SK-N-SH (cell line): ENCODE results near the gene CAMK1. TPM values are rescaled to one million over a fixed set of nuclear protein-coding genes. Genes with fewer than 3 reads are reported as not detected.
A peak's percentile ranks its signal among the peaks of the same experiment; 100 is the strongest.

Experiments used
- CTCF ChIA-PET: fragments of 300-600, 350-600 bp; formaldehyde crosslinking; extraction: SDS; loops from one replicate; lab custom pipeline; 2021; lab: Yijun Ruan, JAX
- POLR2A ChIA-PET: fragments of 350-600 bp; sonication (Branson Sonifier 250); formaldehyde crosslinking; extraction: SDS; loops from one replicate; lab custom pipeline; 2020; ENCODE audit warnings: antibody characterized with exemption, inconsistent platforms; lab: Yijun Ruan, JAX
- DNase-seq: peaks from one replicate; pipeline ENCODE4 v3.0.0; 2012
- H2AFZ ChIP-seq: fragments of 200-600 bp; sonication (generic); 2 replicates; pipeline ENCODE4 v1.8.1; 2016; ENCODE audit warnings: antibody characterized with exemption, mild to moderate bottlenecking, low read depth
- H3F3A ChIP-seq: fragments of 200-600 bp; sonication (generic); replicated peaks from 2 replicates; pipeline ENCODE3; 2016; ENCODE audit warnings: antibody characterized with exemption, mild to moderate bottlenecking; ENCODE audit not compliant: insufficient read depth
- H3K27ac ChIP-seq, 2 experiments: fragments of 200-500 bp in 1 of 2; fragments of 200-600 bp in 1 of 2; sonication (Bioruptor generic) in 1 of 2; sonication (generic), shearing (Covaris generic) in 1 of 2; 2 replicates each; pipeline versions ENCODE4 v1.5.1 to v1.6.1; 2014 to 2016; ENCODE audit warnings: low read depth in 2 of 2, inconsistent platforms in 1 of 2, low read length in 1 of 2, mild to moderate bottlenecking in 1 of 2, mixed read lengths in 1 of 2
- H3K27me3 ChIP-seq: fragments of 200-600 bp; sonication (generic), shearing (Covaris generic); 2 replicates; pipeline ENCODE4 v1.6.1; 2016; ENCODE audit warnings: mixed run types; ENCODE audit not compliant: insufficient read depth
- H3K36me3 ChIP-seq, 2 experiments: fragments of 200-500 bp in 1 of 2; fragments of 200-600 bp in 1 of 2; sonication (Bioruptor generic) in 1 of 2; sonication (generic) in 1 of 2; replicated peaks in 1 of 2; 2 replicates each; pipeline versions ENCODE3 to v1.5.1; 2014 to 2016; ENCODE audit warnings: low read length in 1 of 2, mild to moderate bottlenecking in 1 of 2; ENCODE audit not compliant: insufficient read depth in 2 of 2, control insufficient read depth in 1 of 2
- H3K4me1 ChIP-seq, 2 experiments: fragments of 200-500 bp in 1 of 2; fragments of 200-600 bp in 1 of 2; sonication (Bioruptor generic) in 1 of 2; sonication (generic), shearing (Covaris generic) in 1 of 2; 2 replicates each; pipeline versions ENCODE4 v1.5.1 to v1.6.1; 2014 to 2016; ENCODE audit warnings: low read depth in 1 of 2, low read length in 1 of 2, mixed run types in 1 of 2; ENCODE audit not compliant: insufficient read depth in 2 of 2, control insufficient read depth in 1 of 2
- H3K4me2 ChIP-seq: fragments of 200-600 bp; sonication (generic), shearing (Covaris generic); 2 replicates; pipeline ENCODE4 v1.6.1; 2017; ENCODE audit warnings: mixed run types
- H3K4me3 ChIP-seq, 2 experiments: fragments of 200-500 bp in 1 of 2; fragments of 200-600 bp in 1 of 2; sonication (Bioruptor generic) in 1 of 2; sonication (generic), shearing (Covaris generic) in 1 of 2; 2 replicates each; pipeline versions ENCODE4 v1.5.1 to v1.8.1; 2014 to 2016; ENCODE audit warnings: low read depth in 2 of 2, inconsistent platforms in 1 of 2, low read length in 1 of 2, mild to moderate bottlenecking in 1 of 2, mixed read lengths in 1 of 2, moderate library complexity in 1 of 2
- H3K79me2 ChIP-seq: fragments of 200-600 bp; sonication (generic); 2 replicates; pipeline ENCODE4 v1.8.1; 2017; ENCODE audit warnings: mild to moderate bottlenecking; ENCODE audit not compliant: insufficient read depth
- H3K9ac ChIP-seq: fragments of 200-600 bp; sonication (generic); 2 replicates; pipeline ENCODE4 v1.6.1; 2017; ENCODE audit warnings: mixed run types
- H3K9me2 ChIP-seq: fragments of 200-600 bp; sonication (generic); 2 replicates; pipeline ENCODE4 v1.6.1; 2017; ENCODE audit warnings: mixed run types
- H3K9me3 ChIP-seq: fragments of 200-600 bp; sonication (generic); 2 replicates; pipeline ENCODE4 v1.6.1; 2017; ENCODE audit warnings: mixed run types, mild to moderate bottlenecking, moderate library complexity
- H4K20me1 ChIP-seq: fragments of 200-600 bp; sonication (generic); 2 replicates; pipeline ENCODE4 v1.6.1; 2017; ENCODE audit warnings: mild to moderate bottlenecking, mixed run types; ENCODE audit not compliant: insufficient read depth
- ELF1 ChIP-seq: IDR thresholded peaks from 2 replicates; pipeline ENCODE4 v1.4.0; 2012
- IRF3 ChIP-seq: fragments of 150-350 bp; IDR thresholded peaks from 2 replicates; pipeline ENCODE4 v1.6.1; 2016; ENCODE audit warnings: mild to moderate bottlenecking, low read depth, low read length
- JUND ChIP-seq: IDR thresholded peaks from 2 replicates; pipeline ENCODE4 v1.4.0; 2012
- MEF2A ChIP-seq: IDR thresholded peaks from 2 replicates; pipeline ENCODE4 v1.4.0; 2012; ENCODE audit warnings: low read depth, borderline replicate concordance
- MXI1 ChIP-seq: IDR thresholded peaks from 2 replicates; pipeline ENCODE4 v1.6.1; 2012; ENCODE audit warnings: mild to moderate bottlenecking, low read depth, low read length, improper control_type of control experiment
- NRF1 ChIP-seq: IDR thresholded peaks from 2 replicates; pipeline ENCODE4 v1.6.1; 2012; ENCODE audit warnings: low read depth, mild to moderate bottlenecking, low read length
- POLR2AphosphoS5 ChIP-seq: IDR thresholded peaks from 2 replicates; pipeline ENCODE4 v1.6.1; 2012; ENCODE audit warnings: low read depth, low read length
- RAD21 ChIP-seq: IDR thresholded peaks from 2 replicates; pipeline ENCODE4 v1.6.1; 2012; ENCODE audit warnings: mild to moderate bottlenecking, low read length
- SIN3A ChIP-seq: IDR thresholded peaks from 2 replicates; pipeline ENCODE4 v1.6.1; 2012; ENCODE audit warnings: low read depth, mild to moderate bottlenecking, low read length, moderate library complexity, borderline replicate concordance
- TCF12 ChIP-seq: IDR thresholded peaks from 2 replicates; pipeline ENCODE4 v1.4.0; 2012
- TEAD4 ChIP-seq: IDR thresholded peaks from 2 replicates; pipeline ENCODE4 v1.4.0; 2012; ENCODE audit warnings: mild to moderate bottlenecking, borderline replicate concordance; ENCODE audit not compliant: insufficient read depth
- YY1 ChIP-seq: IDR thresholded peaks from 2 replicates; pipeline ENCODE4 v1.4.0; 2012; ENCODE audit warnings: low read depth, mild to moderate bottlenecking
- WGBS: methylation state at CpG from one replicate; pipeline ENCODE4 v1.1.6; 2017; ENCODE audit warnings: low lambda C conversion rate; 5-methylcytosine and 5-hydroxymethylcytosine counted together
- polyA plus RNA-seq, 3 experiments: library from polyadenylated mRNA; depleted of rRNA; stranded (reverse); fragments of >200 nt; gene quantifications; 2 replicates each; pipeline ENCODE4 v1.2.3, GENCODE V29; 2012
- TF ChIP-seq, protein P1 (sequence below): fragments of 200-600 bp; sonication (generic); IDR thresholded peaks from 2 replicates; pipeline ENCODE4 v1.6.1; 2017; ENCODE audit warnings: antibody characterized with exemption, mild to moderate bottlenecking, moderate library complexity
- TF ChIP-seq, protein P2 (sequence below): fragments of 150-350 bp; IDR thresholded peaks from 2 replicates; pipeline ENCODE4 v1.6.1; 2017; ENCODE audit warnings: antibody characterized with exemption, low read length, low read depth, borderline replicate concordance

Gene CAMK1
- polyA plus RNA-seq, 1 of the 3 experiments (the other 2 are of a cell fraction), result 47.1 TPM

GRCh38 chr3:9810846-9811245, 41.1 kb upstream of the CAMK1 start:
- Histone ChIP-seq H3K27me3 (no peaks in the 10 kb centered on the region), H3K4me1 (peaks cover 3 to 20% of the 10 kb centered on the region in 2 experiments; a peak in 1 of 4 replicates), H3K9me3 (no peaks in the 10 kb centered on the region), H3K79me2 (no peaks in the 10 kb centered on the region), H3F3A (peaks cover 30% of the 10 kb centered on the region), H3K4me3 (peak overlapping the region in 1 of 2 experiments; percentile 61; a peak in 1 of 4 replicates), H3K4me2 (peak overlapping the region; percentile 86; the same call in 1 of the 2 replicates), H4K20me1 (no peaks in the 10 kb centered on the region), H3K36me3 (peaks cover 13 to 23% of the 10 kb centered on the region in 2 experiments), H3K27ac (no peak overlapping the region; a peak in 1 of 4 replicates), H3K9ac (no peak overlapping the region), H3K9me2 (no peaks in the 10 kb centered on the region), H2AFZ (no peak overlapping the region)
- no peak for DNase-seq
- CTCF ChIA-PET, result interaction anchor here (1.2 kb wide), 1 partner anchor 9 kb away, joined by 3 read pairs; no protein-coding TSS in a partner anchor
- no peak for TF ChIP-seq TEAD4
- no peak for TF ChIP-seq IRF3
- POLR2A ChIA-PET, result interaction anchor here (0.7 kb wide), 1 partner anchor 18 kb away, joined by 3 read pairs; the partner anchor contains the start of gene ARPC4
- WGBS, result 90% methylated on average over 10 of the region's 10 CpGs

GRCh38 chr3:9810433-9810770, 40.7 kb upstream of the CAMK1 start:
- Histone ChIP-seq H3K27ac (peak overlapping the region; percentile 76 to 85; a peak in 3 of 4 replicates), H3K4me2 (peak overlapping the region; percentile 86), H3K4me3 (peak overlapping the region; percentile 55 to 61), H3K9me3 (no peaks in the 10 kb centered on the region), H3F3A (peaks cover 33% of the 10 kb centered on the region), H3K36me3 (peaks cover 15 to 27% of the 10 kb centered on the region in 2 experiments), H2AFZ (0 out of 2 replicates have a peak overlapping the region, but pooled peaks have one; percentile 83), H3K4me1 (peaks cover 3 to 20% of the 10 kb centered on the region in 2 experiments; a peak in 1 of 4 replicates), H3K27me3 (no peaks in the 10 kb centered on the region), H3K9me2 (no peaks in the 10 kb centered on the region), H3K79me2 (no peaks in the 10 kb centered on the region), H3K9ac (peak overlapping the region; percentile 78), H4K20me1 (no peaks in the 10 kb centered on the region)
- ChIA-PET POLR2A (interaction anchor here (0.7 kb wide), 1 partner anchor 18 kb away, joined by 3 read pairs; the partner anchor contains the start of gene ARPC4), CTCF (interaction anchor here (1.1 to 1.4 kb wide), 3 partner anchors 10 to 120 kb away, joined by 3 read pairs; no protein-coding TSS in a partner anchor)
- TF ChIP-seq SIN3A, result no peak
- TF ChIP-seq JUND, result no peak
- no peak for TF ChIP-seq RAD21
- TF ChIP-seq, protein P1, sequence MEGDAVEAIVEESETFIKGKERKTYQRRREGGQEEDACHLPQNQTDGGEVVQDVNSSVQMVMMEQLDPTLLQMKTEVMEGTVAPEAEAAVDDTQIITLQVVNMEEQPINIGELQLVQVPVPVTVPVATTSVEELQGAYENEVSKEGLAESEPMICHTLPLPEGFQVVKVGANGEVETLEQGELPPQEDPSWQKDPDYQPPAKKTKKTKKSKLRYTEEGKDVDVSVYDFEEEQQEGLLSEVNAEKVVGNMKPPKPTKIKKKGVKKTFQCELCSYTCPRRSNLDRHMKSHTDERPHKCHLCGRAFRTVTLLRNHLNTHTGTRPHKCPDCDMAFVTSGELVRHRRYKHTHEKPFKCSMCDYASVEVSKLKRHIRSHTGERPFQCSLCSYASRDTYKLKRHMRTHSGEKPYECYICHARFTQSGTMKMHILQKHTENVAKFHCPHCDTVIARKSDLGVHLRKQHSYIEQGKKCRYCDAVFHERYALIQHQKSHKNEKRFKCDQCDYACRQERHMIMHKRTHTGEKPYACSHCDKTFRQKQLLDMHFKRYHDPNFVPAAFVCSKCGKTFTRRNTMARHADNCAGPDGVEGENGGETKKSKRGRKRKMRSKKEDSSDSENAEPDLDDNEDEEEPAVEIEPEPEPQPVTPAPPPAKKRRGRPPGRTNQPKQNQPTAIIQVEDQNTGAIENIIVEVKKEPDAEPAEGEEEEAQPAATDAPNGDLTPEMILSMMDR, result no peak
- TF ChIP-seq IRF3, result no peak
- TF ChIP-seq MEF2A, result no peak
- TF ChIP-seq MXI1, result no peak
- TF ChIP-seq POLR2AphosphoS5, result no peak
- TF ChIP-seq, protein P2, sequence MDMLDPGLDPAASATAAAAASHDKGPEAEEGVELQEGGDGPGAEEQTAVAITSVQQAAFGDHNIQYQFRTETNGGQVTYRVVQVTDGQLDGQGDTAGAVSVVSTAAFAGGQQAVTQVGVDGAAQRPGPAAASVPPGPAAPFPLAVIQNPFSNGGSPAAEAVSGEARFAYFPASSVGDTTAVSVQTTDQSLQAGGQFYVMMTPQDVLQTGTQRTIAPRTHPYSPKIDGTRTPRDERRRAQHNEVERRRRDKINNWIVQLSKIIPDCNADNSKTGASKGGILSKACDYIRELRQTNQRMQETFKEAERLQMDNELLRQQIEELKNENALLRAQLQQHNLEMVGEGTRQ, result no peak
- TF ChIP-seq ELF1, result no peak
- no peak for TF ChIP-seq YY1
- TF ChIP-seq TCF12, result no peak
- TF ChIP-seq NRF1, result no peak
- 44% methylated on average over 18 of the region's 18 CpGs for WGBS
- DNase-seq, result no peak
